ENCODE results near the gene STK24. TPM values are rescaled to one million over a fixed set of nuclear protein-coding genes. Genes with fewer than 3 reads are reported as not detected.

Gene STK24
- total RNA-seq, 1 experiment from 2014 or later: 51.2 TPM

- Mint-ChIP-seq H3K36me3 (ENCODE audit: insufficient read depth, unreplicated experiment) (no peaks in the 10 kb centered on the region), H3K4me1 (ENCODE audit: low read depth, unreplicated experiment) (peaks cover 11% of the 10 kb centered on the region), H3K4me3 (ENCODE audit: low read depth, unreplicated experiment) (no peak overlapping the region), H3K27me3 (ENCODE audit: unreplicated experiment) (no peaks in the 10 kb centered on the region), H3K27ac (ENCODE audit: unreplicated experiment) (no peak overlapping the region), H3K9me3 (ENCODE audit: low read depth, unreplicated experiment) (no peaks in the 10 kb centered on the region)
- CTCF ChIA-PET: no interaction called here
- DNase-seq: no peak
- intact Hi-C loops (cut with micrococcal nuclease; ENCODE audit: unreplicated experiment): no loop called here
- no TSS peak for BruUV-seq (replicated peaks)
- no peak for TF ChIP-seq CTCF (IDR thresholded peaks at IDR 0.05; ENCODE audit: unreplicated experiment)
Observed at GRCh38 chr13:98506322-98506721, 70.6 kb downstream of the STK24 start.

GRCh38 chr13:98505217-98505616 lies 71.7 kb downstream of the STK24 start:
- Mint-ChIP-seq H3K4me3 (ENCODE audit: low read depth, unreplicated experiment) (no peak overlapping the region), H3K9me3 (ENCODE audit: low read depth, unreplicated experiment) (no peaks in the 10 kb centered on the region), H3K4me1 (ENCODE audit: low read depth, unreplicated experiment) (peaks cover 6% of the 10 kb centered on the region), H3K27me3 (ENCODE audit: unreplicated experiment) (no peaks in the 10 kb centered on the region), H3K36me3 (ENCODE audit: insufficient read depth, unreplicated experiment) (no peaks in the 10 kb centered on the region), H3K27ac (ENCODE audit: unreplicated experiment) (no peak overlapping the region)
- no peak for TF ChIP-seq CTCF (IDR thresholded peaks at IDR 0.05; ENCODE audit: unreplicated experiment)
- DNase-seq: no peak
- BruUV-seq (replicated peaks): no TSS peak
- CTCF ChIA-PET: no interaction called here
- intact Hi-C loops (cut with micrococcal nuclease; ENCODE audit: unreplicated experiment): no loop called here

- Mint-ChIP-seq H3K27me3 (ENCODE audit: unreplicated experiment) (no peaks in the 10 kb centered on the region), H3K36me3 (ENCODE audit: insufficient read depth, unreplicated experiment) (no peaks in the 10 kb centered on the region), H3K4me3 (ENCODE audit: low read depth, unreplicated experiment) (no peak overlapping the region), H3K27ac (ENCODE audit: unreplicated experiment) (no peak overlapping the region), H3K4me1 (ENCODE audit: low read depth, unreplicated experiment) (no peaks in the 10 kb centered on the region), H3K9me3 (ENCODE audit: low read depth, unreplicated experiment) (no peaks in the 10 kb centered on the region)
- intact Hi-C loops (cut with micrococcal nuclease; ENCODE audit: unreplicated experiment): no loop called here
- CTCF ChIA-PET: no interaction called here
- DNase-seq: no peak
- TF ChIP-seq CTCF (IDR thresholded peaks at IDR 0.05; ENCODE audit: unreplicated experiment): no peak
- BruUV-seq (replicated peaks): no TSS peak
Observed at GRCh38 chr13:98504371-98504963, 72.4 kb downstream of the STK24 start.

GRCh38 chr13:98504029-98504351 lies 72.9 kb downstream of the STK24 start:
- Mint-ChIP-seq H3K4me1 (ENCODE audit: low read depth, unreplicated experiment) (no peaks in the 10 kb centered on the region), H3K36me3 (ENCODE audit: insufficient read depth, unreplicated experiment) (no peaks in the 10 kb centered on the region), H3K4me3 (ENCODE audit: low read depth, unreplicated experiment) (no peak overlapping the region), H3K27me3 (ENCODE audit: unreplicated experiment) (no peaks in the 10 kb centered on the region), H3K9me3 (ENCODE audit: low read depth, unreplicated experiment) (no peaks in the 10 kb centered on the region), H3K27ac (ENCODE audit: unreplicated experiment) (no peak overlapping the region)
- DNase-seq: no peak
- BruUV-seq (replicated peaks): no TSS peak
- CTCF ChIA-PET: no interaction called here
- TF ChIP-seq CTCF (IDR thresholded peaks at IDR 0.05; ENCODE audit: unreplicated experiment): no peak
- intact Hi-C loops (cut with micrococcal nuclease; ENCODE audit: unreplicated experiment): no loop called here

All from Calu3 (cell line).